NK-92 treated with Interleukin-12 subunit alpha and Interleukin-12 subunit beta, amount 100 ng/mL, for 24 hours (cell line): ENCODE measurements around the gene SULT2B1.

Experiments
- DNase-seq: peaks from one replicate; lab custom pipeline; 2025; lab: John Stamatoyannopoulos, UW

Gene SULT2B1

DNA sequence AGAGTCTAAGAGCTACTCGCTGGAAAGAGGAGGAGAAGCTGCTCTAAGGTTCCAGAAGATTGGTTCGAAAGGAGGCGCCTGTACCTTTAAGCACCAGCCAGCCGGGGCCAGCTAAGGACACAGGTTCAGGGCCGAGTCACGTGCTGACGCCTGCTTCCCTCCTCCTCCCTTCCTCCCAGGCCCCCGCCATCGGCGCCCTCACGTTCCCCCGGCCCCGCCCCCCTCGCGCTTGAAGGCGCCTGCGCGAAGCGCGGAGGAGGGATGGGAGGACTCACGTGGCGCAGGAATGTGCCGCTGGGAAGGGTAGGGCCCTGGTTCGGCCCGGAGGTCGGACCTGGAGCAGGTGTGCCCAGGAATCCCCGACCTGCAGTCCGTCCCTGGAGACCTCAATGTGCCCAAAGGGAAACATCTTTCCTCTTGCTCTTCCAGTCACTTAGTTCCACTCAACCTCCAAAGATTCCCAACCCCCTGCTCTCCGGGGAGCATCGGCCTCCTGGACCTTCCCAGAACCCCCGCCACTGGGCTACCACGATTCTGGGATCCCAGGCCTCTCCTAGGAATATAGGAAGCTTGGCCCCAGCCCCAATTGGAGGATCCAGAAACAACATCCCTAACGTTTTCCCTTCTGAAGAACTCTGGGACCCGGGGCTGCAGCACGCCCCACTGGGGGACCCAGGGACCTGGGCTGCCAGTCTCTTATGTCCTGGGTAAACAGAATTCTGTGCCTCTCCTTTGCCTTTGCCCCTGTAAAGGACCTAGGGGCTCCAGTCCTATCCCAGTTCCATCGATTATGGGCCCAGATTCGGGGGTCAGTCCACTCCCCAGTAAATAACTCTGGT lies 82.7 kb downstream of the SULT2B1 start:
- DNase-seq, result peak; percentile 77

DNA sequence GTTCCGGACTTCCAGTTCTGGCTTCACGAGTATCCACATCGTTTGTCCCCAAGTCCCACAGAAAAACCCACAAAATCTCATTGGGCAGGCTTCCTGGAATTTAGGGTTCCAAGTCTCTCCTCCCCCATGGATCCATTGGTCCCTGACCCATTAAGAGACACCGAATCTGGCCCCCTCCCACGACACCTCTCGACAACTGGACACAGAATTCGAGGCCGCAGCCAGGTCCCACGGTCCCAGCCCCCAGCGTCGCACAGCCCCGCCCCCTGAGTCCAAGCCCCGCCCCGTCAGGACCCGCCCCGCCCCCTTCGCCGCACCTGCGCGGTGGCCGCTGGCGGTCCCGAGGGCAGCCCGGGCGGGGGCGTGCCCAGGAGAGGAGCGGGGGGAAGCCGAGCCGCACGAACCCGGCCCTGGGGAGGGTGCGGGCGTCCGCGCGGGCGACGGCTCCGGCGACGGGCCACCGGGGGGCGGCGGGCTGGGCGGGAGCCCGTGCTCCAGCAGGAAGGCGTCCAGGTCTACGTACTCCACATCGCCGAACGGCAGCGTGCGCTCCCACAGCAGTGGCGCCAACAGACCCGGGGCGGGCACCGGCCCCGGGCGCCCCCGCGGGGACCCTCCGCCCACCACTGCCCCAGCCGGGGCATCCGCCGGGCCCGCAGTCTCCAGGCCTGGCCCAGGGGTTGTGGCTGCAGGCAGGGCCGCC lies 83.4 kb downstream of the SULT2B1 start:
- DNase-seq, result peak; percentile 41

DNA sequence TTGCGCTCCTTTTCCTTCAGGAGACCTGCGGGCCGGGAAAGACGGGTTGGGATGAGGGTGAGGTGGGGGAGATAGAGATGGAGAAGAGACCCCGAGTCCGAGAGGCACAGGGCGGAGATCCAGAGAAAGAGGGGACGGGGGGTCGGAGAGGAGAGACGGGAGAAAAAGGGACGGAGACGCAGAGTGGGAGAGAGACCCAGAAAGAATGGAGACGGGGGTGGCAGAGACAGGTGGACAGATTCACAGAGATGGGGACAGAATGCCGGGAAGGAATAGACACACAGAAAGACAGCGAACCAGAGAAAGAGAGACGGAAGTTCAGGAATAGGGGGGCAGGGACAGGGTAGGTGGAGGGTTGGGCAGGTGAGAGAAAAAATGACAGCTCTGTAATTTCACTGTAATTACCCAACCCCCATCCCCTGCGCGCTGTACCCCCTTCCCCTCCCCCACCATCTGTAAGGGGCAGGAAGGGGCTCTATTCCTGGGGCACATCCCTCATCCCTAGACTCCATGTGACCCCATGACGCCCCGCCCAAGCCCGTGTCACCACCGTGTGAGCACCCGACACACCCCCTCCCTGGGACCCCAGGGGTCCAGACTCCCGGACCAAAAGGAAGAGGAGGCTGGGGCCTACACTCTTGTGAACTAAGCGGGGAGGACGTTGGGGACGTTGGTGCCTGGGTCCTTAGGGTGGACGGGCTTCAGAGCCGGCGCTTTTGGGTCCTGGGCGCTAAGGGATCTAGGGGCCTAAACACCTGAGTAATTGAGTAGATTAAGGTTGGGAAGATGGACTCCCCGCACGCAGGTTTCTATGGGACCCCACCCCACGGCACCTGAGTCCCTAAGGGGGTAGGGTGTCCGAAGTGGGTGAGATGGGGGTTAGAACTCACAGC lies 84.2 kb downstream of the SULT2B1 start:
- DNase-seq, result no peak

DNA sequence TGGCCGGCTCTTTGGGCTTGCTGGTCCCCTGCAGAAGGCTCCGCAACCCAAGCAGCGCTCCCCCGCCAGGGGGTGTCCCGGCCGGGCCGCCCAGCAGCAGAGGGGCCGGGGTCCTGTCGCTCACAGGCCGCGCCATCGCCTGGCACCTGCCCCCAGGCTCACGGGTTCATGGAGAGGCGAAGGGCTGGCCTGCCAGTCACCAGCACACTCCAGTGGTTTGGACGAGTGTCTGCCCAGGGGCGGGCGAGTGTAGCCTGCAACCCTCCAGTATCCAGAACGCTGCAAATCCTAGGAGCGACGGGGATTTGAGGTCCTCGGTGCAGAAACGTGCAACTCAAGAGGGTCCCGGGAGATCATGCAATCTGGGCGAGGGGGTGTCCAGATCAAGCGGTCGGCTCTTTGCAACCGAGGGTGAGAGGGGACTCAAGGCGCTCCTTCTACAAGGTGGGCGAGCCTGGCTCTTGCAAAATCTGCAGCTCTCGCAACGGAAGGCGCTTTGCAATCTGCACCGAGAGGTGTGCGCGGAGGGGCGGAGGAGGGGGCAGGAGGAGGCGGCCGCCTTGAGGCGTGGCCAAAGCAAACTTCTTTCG lies 85.0 kb downstream of the SULT2B1 start, which contains the start of gene DBP:
Gene DBP (minus strand): TSS at position 521 of the 590 bp plus-strand sequence. CDS start 385 bp downstream, at position 136.
- DNase-seq, result no peak

DNA sequence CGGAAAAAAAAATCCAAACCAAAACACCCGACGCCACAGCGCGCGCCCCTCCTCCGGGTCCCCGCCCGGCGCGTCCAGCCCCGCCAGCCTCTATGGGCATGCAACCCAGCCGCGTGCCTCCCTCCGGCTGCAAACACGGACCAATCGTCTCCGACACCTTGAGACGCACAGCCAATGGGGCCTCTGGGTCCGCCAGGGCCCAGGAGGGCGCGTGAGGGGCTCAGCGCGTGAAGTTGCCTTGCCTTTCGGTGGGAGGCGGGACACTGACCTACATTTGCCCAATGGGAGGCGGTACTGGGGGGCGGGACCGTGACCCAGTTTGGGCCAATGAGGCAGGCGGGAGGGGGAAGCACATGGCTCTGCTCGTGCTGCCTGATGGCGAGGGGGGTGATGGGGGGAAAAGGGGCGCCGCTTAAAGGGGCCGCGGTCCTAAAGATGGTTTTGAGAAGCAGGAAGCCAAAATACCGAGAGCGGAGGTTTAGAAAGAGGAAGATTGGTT lies 85.5 kb downstream of the SULT2B1 start:
- DNase-seq, result peak; percentile 92

DNA sequence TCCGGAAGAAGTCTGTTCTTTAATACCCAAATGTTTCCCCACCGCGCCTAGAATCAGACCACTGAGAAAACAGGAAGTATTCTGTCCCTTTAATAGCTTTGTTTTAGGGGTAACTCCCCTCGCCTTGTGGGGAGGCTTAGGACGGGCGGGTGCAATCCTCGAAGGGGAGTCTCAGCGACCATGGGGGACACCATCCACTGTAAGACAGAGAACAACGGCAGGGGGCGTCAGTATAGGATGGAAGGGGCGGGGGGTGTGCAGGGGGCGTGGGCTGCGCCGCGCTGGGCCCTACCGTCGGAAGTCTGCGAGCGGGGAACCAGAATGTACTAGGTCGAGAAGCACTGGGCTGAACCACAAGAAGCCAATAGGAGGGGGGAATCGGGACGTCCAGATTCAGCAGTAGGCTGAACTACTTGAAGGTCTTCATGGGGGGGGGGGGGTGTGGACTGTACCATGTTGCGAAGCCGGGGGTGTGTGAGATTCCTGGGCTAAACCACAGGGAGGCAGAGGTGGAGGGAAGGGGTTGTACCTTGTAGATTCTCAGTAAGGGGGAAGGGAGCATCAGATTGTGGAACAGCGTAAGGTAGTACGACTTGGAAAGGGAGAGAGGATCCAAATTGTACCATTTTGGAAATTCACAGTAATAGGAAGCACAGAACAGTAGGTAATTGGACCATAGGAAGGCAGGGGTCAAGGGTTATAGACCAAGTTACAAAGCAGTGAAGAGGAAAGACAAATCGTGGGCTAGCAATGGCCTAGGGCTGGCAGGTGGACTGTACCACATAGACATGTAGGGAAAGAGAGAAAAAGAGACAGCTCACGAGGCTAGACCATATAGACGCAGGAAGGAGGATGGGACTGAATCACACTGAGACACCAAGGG lies 86.2 kb downstream of the SULT2B1 start:
- DNase-seq, result peak; percentile 57

DNA sequence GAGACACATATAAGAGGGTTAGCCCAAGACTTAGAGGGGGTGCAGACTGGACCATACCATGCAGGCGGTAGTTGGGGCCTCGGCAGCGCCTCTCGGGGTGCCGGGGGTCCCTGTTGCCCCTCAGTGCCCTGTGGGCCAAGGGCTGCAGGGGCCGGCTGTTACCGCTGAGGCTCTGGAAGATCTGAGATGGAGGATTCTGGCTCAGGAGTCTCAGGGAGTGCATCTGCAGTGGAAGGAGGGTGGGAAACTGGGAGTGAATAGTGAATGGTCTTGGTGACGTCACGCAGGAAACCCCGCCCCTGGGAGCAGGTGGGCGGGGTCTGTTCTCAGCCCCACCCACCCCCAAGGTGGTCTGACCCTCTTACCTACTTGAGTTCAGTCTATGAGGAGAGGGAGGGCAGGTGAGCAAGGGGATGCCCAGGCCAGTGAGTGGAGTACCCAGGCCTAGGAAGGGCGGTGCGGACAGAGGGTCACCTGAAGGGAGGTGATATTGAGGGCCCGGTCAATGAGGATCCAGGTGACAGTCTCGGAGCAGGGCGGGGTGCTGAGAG lies 86.9 kb downstream of the SULT2B1 start:
- DNase-seq, result no peak

DNA sequence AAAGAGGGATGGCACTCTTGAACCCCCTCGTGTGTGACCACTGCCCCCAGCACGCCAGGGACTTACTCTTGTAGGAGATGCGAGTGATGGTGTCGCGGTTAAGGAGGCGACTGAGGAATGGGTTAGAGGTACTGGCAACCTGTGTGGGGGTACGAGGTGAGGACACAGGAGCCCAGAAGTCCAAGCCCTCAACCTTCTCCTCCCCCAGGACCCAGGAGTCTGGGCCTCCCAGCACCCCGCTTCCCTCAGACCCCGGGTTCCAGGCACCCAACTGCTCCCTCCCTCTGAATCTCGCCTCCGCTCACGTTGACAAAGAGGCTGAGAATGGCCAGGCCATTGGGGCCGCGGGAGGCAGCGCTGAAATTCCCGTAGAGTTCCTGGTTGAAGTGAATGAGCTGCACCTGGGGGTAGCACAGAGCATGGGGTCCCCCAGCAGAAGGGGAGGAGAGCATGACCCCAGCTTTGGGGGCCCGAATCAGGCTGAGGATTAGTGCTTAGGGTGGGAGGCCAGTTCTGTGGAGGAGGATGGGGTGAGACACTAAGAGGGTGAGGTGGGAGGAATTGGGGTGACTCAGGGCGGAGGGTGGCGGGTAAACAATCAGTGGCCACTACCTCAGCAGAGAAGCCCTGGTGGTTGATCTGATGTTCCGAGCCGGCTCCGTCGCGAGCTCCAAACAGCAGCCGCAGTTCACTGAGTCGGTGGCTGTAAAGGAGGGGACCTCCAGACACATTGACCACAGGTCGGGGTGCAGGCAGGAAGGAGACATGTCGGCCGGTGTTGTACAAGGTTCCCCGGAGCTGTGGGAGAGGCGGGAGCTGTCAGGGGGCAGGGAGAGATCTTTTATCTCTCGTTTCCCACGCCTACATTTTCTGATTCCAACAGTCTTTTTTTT lies 87.8 kb downstream of the SULT2B1 start:
- no peak for DNase-seq

DNA sequence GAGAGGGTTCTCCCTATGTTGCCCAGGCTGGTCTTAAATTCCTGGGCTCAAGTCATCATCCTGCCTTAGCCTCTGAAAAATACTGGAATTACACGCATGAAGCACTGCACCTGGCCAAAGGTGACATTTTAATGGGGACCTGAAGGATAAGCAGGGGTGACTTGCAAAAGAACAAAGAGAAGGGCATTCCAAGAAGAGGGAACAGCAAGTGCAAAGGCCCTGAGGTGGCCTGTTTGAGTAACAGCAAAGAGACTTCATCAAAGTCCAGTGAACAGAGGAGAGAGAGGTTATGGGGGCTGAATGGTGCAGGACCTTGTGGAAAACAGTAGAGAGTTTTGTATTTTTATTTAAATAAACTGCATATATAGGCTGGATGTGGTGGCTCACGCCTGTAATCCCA lies 89.9 kb downstream of the SULT2B1 start:
- DNase-seq, result no peak

DNA sequence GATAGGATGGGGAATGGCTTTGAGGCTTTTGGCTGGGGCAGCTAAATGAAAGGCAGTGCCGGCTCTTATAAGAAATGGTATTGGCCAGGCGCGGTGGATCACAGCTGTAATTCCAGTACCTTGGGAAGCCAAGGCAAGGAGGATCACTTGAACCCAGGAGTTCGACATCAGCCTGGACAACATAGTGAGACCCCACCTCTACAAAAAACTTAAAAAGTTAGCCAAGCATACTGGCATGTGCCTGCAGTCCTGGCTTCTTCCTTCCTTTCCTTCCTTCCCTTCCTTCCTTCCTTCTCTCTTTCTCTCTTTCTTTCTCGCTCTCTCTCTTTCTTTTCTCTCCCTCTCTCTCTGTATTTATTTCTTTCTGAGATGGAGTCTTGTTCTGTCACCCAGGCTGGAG lies 90.9 kb downstream of the SULT2B1 start:
- no peak for DNase-seq

DNA sequence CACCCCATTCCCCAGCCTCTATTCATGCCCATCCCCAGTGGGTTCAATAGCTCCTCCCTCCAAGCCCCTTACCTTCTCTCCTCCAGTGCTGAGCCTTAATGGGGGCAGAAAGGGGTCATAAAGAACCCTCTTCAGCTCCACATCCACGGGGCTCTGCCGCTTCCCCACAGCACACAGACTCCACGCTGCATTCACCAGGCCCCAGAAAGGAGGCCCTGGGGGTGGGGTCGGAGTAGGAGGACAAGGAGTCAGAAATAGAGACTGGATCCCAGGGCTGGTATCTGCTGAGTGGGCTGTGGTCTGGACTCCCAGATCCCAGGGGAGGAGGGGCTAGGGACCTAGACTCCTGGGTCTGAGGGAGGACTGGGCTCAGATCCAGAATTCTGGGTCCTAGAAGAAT lies 92.4 kb downstream of the SULT2B1 start:
- DNase-seq, result no peak

DNA sequence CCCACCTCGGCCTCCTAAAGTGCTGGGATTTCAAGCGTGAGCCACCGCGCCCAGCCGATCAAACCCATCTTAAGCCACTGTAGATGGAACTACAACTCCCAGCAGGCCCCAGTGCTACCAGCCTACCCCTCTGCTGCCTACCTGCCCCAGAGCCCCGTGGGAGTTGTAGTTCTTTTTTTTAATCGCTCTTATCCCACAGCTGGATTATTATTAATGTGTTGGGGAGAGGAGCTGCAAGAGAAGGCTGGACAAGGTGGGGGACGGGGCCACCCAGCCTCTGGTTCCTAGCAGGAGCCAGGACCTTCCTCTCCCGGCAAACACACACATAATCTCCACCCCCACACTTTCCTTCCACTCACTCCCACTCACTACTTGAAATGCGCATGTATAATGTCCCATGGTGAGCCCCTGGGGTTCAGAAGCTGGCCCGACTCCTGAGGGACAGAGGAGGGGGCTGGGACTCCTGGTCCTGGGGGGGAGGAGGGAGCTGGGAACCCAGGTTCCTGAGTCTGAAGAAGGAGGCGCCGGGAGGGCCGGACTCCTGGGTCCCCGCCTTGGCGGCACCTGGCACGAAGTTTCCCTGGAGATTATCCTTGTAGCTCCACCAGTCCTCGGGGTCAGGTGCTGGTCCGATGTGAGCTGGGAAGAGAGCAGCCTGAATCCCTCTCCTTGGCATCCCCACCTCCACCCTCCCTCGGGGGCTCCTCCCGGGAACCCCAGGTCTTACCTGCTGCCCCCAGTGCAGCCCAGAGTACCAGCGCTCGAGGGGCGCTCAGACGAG lies 93.1 kb downstream of the SULT2B1 start:
- no peak for DNase-seq

DNA sequence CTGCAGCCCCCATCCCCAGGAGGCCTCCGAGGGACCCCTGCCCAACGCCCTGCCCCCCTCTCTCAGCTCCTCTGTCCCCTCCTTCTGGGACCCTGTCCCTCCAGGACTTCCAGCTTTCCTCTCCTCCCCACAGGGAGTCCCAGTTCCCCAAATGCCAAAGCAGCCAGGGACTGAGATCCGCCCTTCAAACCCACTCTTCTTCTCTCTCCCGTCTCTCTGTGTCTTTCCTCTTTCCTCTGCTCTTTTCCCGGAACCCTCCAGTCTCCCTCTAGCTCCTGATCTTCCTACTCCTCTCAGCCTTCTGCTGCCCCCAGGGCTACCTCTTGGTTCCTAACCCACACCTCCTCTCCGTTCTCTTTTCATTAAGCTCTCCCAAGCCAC lies 93.6 kb downstream of the SULT2B1 start:
- DNase-seq, result no peak

DNA sequence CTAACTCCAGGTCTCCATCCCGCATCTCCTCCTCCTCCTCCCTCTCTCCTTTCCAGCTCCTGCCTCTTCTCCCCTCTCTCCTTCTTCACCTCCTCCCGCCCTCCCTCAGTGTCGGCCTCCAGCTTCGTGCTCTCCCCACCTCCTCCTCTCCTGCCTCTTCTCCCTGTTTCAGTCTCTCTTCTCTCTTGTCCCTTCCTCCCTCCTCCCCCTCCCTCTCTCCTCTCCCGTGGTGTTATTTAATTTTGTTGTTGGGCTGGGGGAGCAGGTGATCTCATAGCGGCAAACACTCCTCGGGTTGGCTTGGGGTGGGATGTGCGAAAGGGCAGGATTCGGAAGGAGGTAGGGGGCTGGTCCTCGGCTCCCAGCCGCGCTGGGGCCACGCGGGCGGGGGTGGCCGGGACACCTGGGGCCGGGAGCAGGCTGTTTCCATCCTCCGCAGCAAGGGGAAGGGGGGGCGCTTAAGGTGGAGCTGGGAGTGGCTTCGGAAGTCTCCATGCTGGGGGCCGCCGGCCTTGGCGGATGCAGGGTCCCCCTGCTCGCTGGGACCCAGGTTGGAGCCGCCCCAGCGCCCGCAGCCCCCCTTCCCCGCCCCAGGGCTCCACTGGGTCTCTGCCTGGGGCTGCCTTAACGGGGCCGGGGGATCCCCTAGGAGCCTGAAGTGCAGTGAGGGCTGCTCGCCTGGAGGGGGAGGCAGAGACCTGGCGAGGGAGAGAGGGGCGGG lies 94.2 kb downstream of the SULT2B1 start, which contains the start of gene CA11:
Gene CA11 (minus strand): TSS at position 187 of the 721 bp plus-strand sequence. CDS start 555 bp downstream, outside the sequence.
- DNase-seq, result peak; percentile 76

DNA sequence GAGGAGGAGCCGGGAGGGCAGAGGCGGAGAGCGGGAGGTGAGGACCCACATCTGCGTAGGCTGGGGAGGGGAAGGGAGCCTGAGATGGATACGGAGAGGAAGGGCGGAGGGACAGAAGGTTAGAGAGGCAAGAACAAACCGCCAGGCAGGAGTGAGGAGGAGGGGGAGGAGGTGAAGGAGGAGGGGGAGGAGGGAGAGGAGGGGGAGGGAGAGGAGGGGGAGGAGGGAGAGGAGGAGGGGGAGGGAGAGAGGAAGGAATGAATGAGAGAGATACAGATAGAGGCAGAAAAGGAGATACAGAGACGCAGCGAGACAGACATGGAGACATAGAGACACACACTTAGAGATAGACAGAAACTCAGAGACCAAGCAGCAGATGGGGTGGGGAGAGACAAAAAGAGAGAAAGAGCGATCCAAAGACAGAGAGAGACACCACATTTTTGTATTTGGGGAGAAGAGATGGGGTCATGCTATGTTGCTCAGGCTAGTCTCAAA lies 94.8 kb downstream of the SULT2B1 start:
- no peak for DNase-seq

DNA sequence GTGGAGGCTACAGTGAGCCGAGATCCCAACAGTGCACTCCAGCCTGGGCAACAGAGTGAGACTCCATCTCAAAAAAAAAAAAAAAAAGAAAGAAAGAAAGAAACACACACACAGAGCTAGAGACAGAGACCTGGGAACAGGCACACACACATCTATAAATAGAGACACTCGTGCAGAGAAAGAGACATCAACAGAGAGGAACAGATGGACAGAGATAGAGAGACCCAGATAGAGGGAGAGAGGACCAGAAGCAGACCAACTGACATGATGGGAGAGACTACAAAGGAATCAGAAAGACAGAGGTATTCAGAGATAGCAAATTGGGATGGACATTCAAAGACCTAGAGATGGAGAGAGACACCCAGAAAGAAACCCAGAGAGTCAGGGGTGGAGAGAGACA lies 96.2 kb downstream of the SULT2B1 start:
- no peak for DNase-seq
